K562 (cell line): ENCODE measurements around the gene CBL. TPM values are rescaled to one million over a fixed set of nuclear protein-coding genes. Genes with fewer than 3 reads are reported as not detected.

ENCODE experiments used
- ATAC-seq: fragments of 200-7000 bp; cut with Tn5 transposase; 3 replicates; pipeline ENCODE4 v1.9.1; 2020; ENCODE audit warnings: moderate library complexity
- BruUV-seq: library from RNA; stranded (reverse); fragments of 400-500 nt; replicated peaks from 2 replicates; lab custom pipeline; 2021; lab: Mats Ljungman, UMichigan
- CTCF ChIA-PET: fragments of 300-600 bp; formaldehyde crosslinking; extraction: SDS; loops from one replicate; lab custom pipeline; 2021; ENCODE audit warnings: low intra/inter-chr PET ratio; lab: Yijun Ruan, JAX
- POLR2A ChIA-PET: fragments of 300-600, 350-650 bp; sonication (Branson Sonifier 250); formaldehyde crosslinking; extraction: SDS; loops from one replicate; lab custom pipeline; 2021; ENCODE audit warnings: antibody characterized with exemption, inconsistent platforms; lab: Yijun Ruan, JAX
- DNase-seq, 4 experiments: peaks; one replicate each; pipeline versions ENCODE4 v3.0.0 to v3.0.0-alpha.2; 2011 to 2018; ENCODE audit warnings: low spot score in 3 of 4, mixed read lengths in 3 of 4; ENCODE audit errors: extremely low read depth in 1 of 4
- FAIRE-seq: peaks from 2 replicates; lab custom pipeline; 2011; peaks lifted over from hg19 to GRCh38; lab: Jason Lieb, UNC
- H2AFZ ChIP-seq: 2 replicates; pipeline ENCODE4 v1.6.0; 2011; ENCODE audit warnings: low read depth, low read length, control low read depth, inconsistent platforms
- H3K27ac ChIP-seq: fragments of 200-600 bp; 3 replicates; pipeline ENCODE4 v1.8.0; 2011; ENCODE audit warnings: low read depth, mild to moderate bottlenecking, control low read depth, inconsistent platforms, low read length, moderate library complexity, mixed read lengths; ENCODE audit errors: extremely low read depth
- H3K27me3 ChIP-seq, 2 experiments: fragments of 300-600 bp in 1 of 2; 2 replicates in 1 of 2; 3 replicates in 1 of 2; pipeline versions ENCODE4 v1.6.0 to v1.8.0; 2011; ENCODE audit warnings: inconsistent platforms in 2 of 2, low read length in 2 of 2, mild to moderate bottlenecking in 1 of 2, mixed read lengths in 1 of 2, moderate library complexity in 1 of 2; ENCODE audit not compliant: control insufficient read depth in 2 of 2, insufficient read depth in 2 of 2
- H3K36me3 ChIP-seq: fragments of 300-600 bp; 3 replicates; pipeline ENCODE4 v1.8.0; 2011; ENCODE audit warnings: mild to moderate bottlenecking, low read length, inconsistent platforms; ENCODE audit not compliant: control insufficient read depth, insufficient read depth
- H3K4me1 ChIP-seq, 2 experiments: fragments of 200-600 bp in 1 of 2; replicated peaks in 1 of 2; 2 replicates in 1 of 2; 3 replicates in 1 of 2; pipeline versions ENCODE4 v1.5.1 to v1.8.0; 2011; ENCODE audit warnings: inconsistent platforms in 2 of 2, low read length in 2 of 2, mild to moderate bottlenecking in 1 of 2, mixed read lengths in 1 of 2, moderate library complexity in 1 of 2; ENCODE audit not compliant: control insufficient read depth in 2 of 2, insufficient read depth in 2 of 2
- H3K4me2 ChIP-seq: 2 replicates; pipeline ENCODE4 v1.6.1; 2011; ENCODE audit warnings: low read length, control low read depth, inconsistent platforms, mixed read lengths; ENCODE audit not compliant: insufficient read depth
- H3K4me3 ChIP-seq: fragments of 200-600 bp; sonication (generic), shearing (Covaris generic); 2 replicates; pipeline ENCODE4 v1.5.1; 2016; ENCODE audit warnings: control low read depth, inconsistent platforms
- H3K79me2 ChIP-seq: fragments of 200-600 bp; 3 replicates; pipeline ENCODE4 v1.8.0; 2011; ENCODE audit warnings: low read length, inconsistent platforms; ENCODE audit not compliant: control insufficient read depth, insufficient read depth
- H3K9ac ChIP-seq, 2 experiments: 2 replicates each; pipeline versions ENCODE4 v1.6.0 to v1.6.1; 2011; ENCODE audit warnings: low read depth in 2 of 2, low read length in 2 of 2, control low read depth in 1 of 2, inconsistent platforms in 1 of 2, mild to moderate bottlenecking in 1 of 2, mixed read lengths in 1 of 2; ENCODE audit not compliant: insufficient read depth in 1 of 2
- H3K9me1 ChIP-seq: one replicate; pipeline ENCODE4 v1.6.0; 2011; ENCODE audit warnings: inconsistent platforms, mild to moderate bottlenecking, low read length, moderate library complexity; ENCODE audit not compliant: control insufficient read depth, insufficient read depth
- H3K9me3 ChIP-seq: replicated peaks from 2 replicates; pipeline ENCODE4 v1.5.1; 2011; ENCODE audit warnings: low read depth, low read length, inconsistent platforms; ENCODE audit not compliant: control insufficient read depth, insufficient read depth
- H4K20me1 ChIP-seq: replicated peaks from 2 replicates; pipeline ENCODE4 v1.6.1; 2011; ENCODE audit warnings: low read length, inconsistent platforms, mixed read lengths; ENCODE audit not compliant: control insufficient read depth, insufficient read depth
- ADNP ChIP-seq: fragments of 200-800 bp; sonication (Bioruptor generic); IDR thresholded peaks from 2 replicates; pipeline ENCODE4 v1.6.1; 2016; ENCODE audit warnings: missing genetic modification characterization, missing compliant biosample characterization
- CEBPG ChIP-seq, 3 experiments: fragments of 200-800 bp in 1 of 3; sonication (Bioruptor generic) in 1 of 3; sonication (generic) in 1 of 3; formaldehyde crosslinking in 1 of 3; IDR thresholded peaks in 2 of 3; conservative IDR thresholded peaks in 1 of 3; 2 replicates each; pipeline versions ENCODE4 v1.6.1 to v1.8.0; 2016 to 2022; ENCODE audit warnings: missing compliant biosample characterization in 2 of 3, missing genetic modification characterization in 2 of 3, mild to moderate bottlenecking in 1 of 3, missing genetic modification reagents in 1 of 3
- FOS ChIP-seq: IDR thresholded peaks from 3 replicates; pipeline ENCODE4 v1.6.1; 2011; ENCODE audit not compliant: insufficient read length; ENCODE audit errors: extremely low read depth
- FOXA3 ChIP-seq, 2 experiments: fragments of 450-650 bp in 1 of 2; sonication (generic) in 1 of 2; formaldehyde crosslinking; IDR thresholded peaks in 1 of 2; conservative IDR thresholded peaks in 1 of 2; 2 replicates each; pipeline versions ENCODE4 v1.4.0 to v1.8.0; 2020 to 2022; ENCODE audit warnings: mild to moderate bottlenecking in 2 of 2, missing genetic modification reagents in 1 of 2
- HIVEP1 ChIP-seq: fragments of 250-450 bp; sonication (Bioruptor Pico); IDR thresholded peaks from 2 replicates; pipeline ENCODE4 v1.4.0; 2020; ENCODE audit warnings: mild to moderate bottlenecking
- KAT8 ChIP-seq: fragments of 450-650 bp; IDR thresholded peaks from 2 replicates; pipeline ENCODE4 v1.6.1; 2016; ENCODE audit warnings: low read depth, mild to moderate bottlenecking
- KDM5B ChIP-seq: fragments of 200-600 bp; sonication (generic); IDR thresholded peaks from 2 replicates; pipeline ENCODE4 v1.6.1; 2012; ENCODE audit warnings: low read depth, mild to moderate bottlenecking, moderate library complexity, low read length, control low read depth, inconsistent platforms; ENCODE audit not compliant: insufficient replicate concordance
- MCM2 ChIP-seq: fragments of 450-650 bp; IDR thresholded peaks from 2 replicates; pipeline ENCODE4 v1.6.1; 2017; ENCODE audit warnings: low read depth, mild to moderate bottlenecking
- MECOM ChIP-seq: fragments of 250-450 bp; sonication (Bioruptor Pico); IDR thresholded peaks from 2 replicates; pipeline ENCODE4 v1.8.0; 2022; ENCODE audit warnings: inconsistent platforms
- MEIS2 ChIP-seq: fragments of 450-650 bp; IDR thresholded peaks from 2 replicates; pipeline ENCODE4 v1.6.1; 2014; ENCODE audit warnings: mild to moderate bottlenecking; ENCODE audit not compliant: partially characterized antibody
- NBN ChIP-seq: fragments of 450-650 bp; IDR thresholded peaks from 2 replicates; pipeline ENCODE4 v1.6.1; 2016; ENCODE audit warnings: low read depth, mild to moderate bottlenecking
- PCBP1 ChIP-seq: fragments of 200-400 bp; formaldehyde crosslinking; IDR thresholded peaks from 2 replicates; pipeline ENCODE4 v1.6.1; 2018; ENCODE audit warnings: mild to moderate bottlenecking, low read depth, low read length; ENCODE audit not compliant: poor library complexity, severe bottlenecking
- SUPT5H ChIP-seq: fragments of 450-650 bp; IDR thresholded peaks from 2 replicates; pipeline ENCODE4 v1.6.1; 2016
- TCF7 ChIP-seq: sonication (generic); IDR thresholded peaks from 2 replicates; pipeline ENCODE4 v1.6.1; 2016; ENCODE audit warnings: antibody characterized with exemption, borderline replicate concordance
- VEZF1 ChIP-seq: fragments of 200-800 bp; sonication (Bioruptor generic); IDR thresholded peaks from 2 replicates; pipeline ENCODE4 v1.6.1; 2017; ENCODE audit warnings: missing genetic modification characterization, missing compliant biosample characterization
- ZC3H4 ChIP-seq: sonication (generic); formaldehyde crosslinking; IDR thresholded peaks from 2 replicates; pipeline ENCODE4 v1.9.0; 2021; ENCODE audit warnings: missing genetic modification reagents, borderline replicate concordance
- ZEB2 ChIP-seq: fragments of 450-650 bp; IDR thresholded peaks from 2 replicates; pipeline ENCODE4 v1.6.1; 2016
- ZNF41 ChIP-seq: fragments of 250-450 bp; sonication (Bioruptor Pico); conservative IDR thresholded peaks from 2 replicates; pipeline ENCODE4 v1.4.0; 2020; ENCODE audit warnings: mild to moderate bottlenecking
- WGBS: fragments of 100-300 bp; shearing (Covaris generic); methylation state at CpG from one replicate; pipeline ENCODE4 v1.1.6; 2016; ENCODE audit warnings: low coverage, mixed read lengths; ENCODE audit not compliant: insufficient coverage; ENCODE audit errors: missing lambda C conversion rate; 5-methylcytosine and 5-hydroxymethylcytosine counted together
- in situ Hi-C: fragments of 300-500 bp; cut with MboI; formaldehyde crosslinking; loops from 4 replicates; pipeline ENCODE4 v1.15.0; 2018; ENCODE audit warnings: inconsistent platforms, mixed read lengths
- intact Hi-C: fragments of 100-400 bp; cut with micrococcal nuclease; formaldehyde crosslinking; loops from 2 replicates; pipeline ENCODE4 v1.14.2; 2022
- polyA plus RNA-seq, 8 experiments: library from polyadenylated mRNA; depleted of rRNA in 4 of 8; stranded (reverse) in 5 of 8; unstranded in 3 of 8; fragments of >200 nt; fragmentation: Nextera tagmentation in 2 of 8; fragmentation: Illumina TruSeq in 1 of 8; extraction: Ambion mirVana in 2 of 8; extraction: Trizol in 1 of 8; gene quantifications; 2 replicates each; pipeline versions ENCODE4 v1.2.1 to v1.2.3, GENCODE V29; 2011 to 2014; ENCODE audit warnings: inconsistent platforms in 1 of 8, missing spikeins in 1 of 8
- total RNA-seq, 7 experiments: library from RNA; depleted of rRNA in 6 of 7; stranded (reverse); fragments of >200 nt in 6 of 7; fragmentation: Illumina TruSeq in 2 of 7; extraction: Trizol in 2 of 7; gene quantifications; 2 replicates each; pipeline versions ENCODE4 v1.2.1 to v1.2.3, GENCODE V29; 2011 to 2021; ENCODE audit warnings: low replicate concordance in 1 of 7

CBL gene
- total and polyA plus RNA-seq, 9 of the 15 experiments (the other 6 are each of a cell fraction or from before 2014, with no cell fraction given): 3.2 to 24.9 (median 9.9) TPM

GRCh38 chr11:119193001-119193400, 13.1 kb upstream of the CBL start:
- TF ChIP-seq ZEB2 (no peak), MECOM (CRISPR knock-in tag) (no peak), SUPT5H (no peak), TCF7 (no peak), FOS (no peak), CEBPG (CRISPR knock-in tag; IDR thresholded peaks at IDR 0.05) (no peak), CEBPG (tag; conservative IDR thresholded peaks at IDR 0.05 in 1 of 2, IDR thresholded peaks at IDR 0.05 in 1 of 2) (no peak)
- in situ Hi-C loops: no loop called here
- Histone ChIP-seq H3K4me1 (peaks cover 0 to 10% of the 10 kb centered on the region in 2 experiments; a peak in 3 of 5 replicates), H3K9ac (no peak overlapping the region), H3K9me1 (no peaks in the 10 kb centered on the region), H4K20me1 (no peaks in the 10 kb centered on the region), H2AFZ (no peak overlapping the region), H3K36me3 (no peaks in the 10 kb centered on the region), H3K79me2 (no peaks in the 10 kb centered on the region), H3K4me3 (no peak overlapping the region), H3K4me2 (no peak overlapping the region), H3K9me3 (no peaks in the 10 kb centered on the region), H3K27me3 (no peaks in the 10 kb centered on the region), H3K27ac (no peak overlapping the region)
- ChIA-PET CTCF (no interaction called here), POLR2A (no interaction called here)
- no peak for FAIRE-seq
- no peak for ATAC-seq
- no peak for DNase-seq
- intact Hi-C loops: no loop called here
- 31% methylated on average over 4 of the region's 5 CpGs for WGBS
- BruUV-seq: no TSS peak

- FAIRE-seq (no peak), DNase-seq (no peak), ATAC-seq (no peak)
- Histone ChIP-seq H3K9me3 (no peaks in the 10 kb centered on the region), H3K4me2 (no peak overlapping the region), H3K9me1 (no peaks in the 10 kb centered on the region), H2AFZ (no peak overlapping the region), H3K79me2 (no peaks in the 10 kb centered on the region), H3K4me3 (no peak overlapping the region), H3K27me3 (no peaks in the 10 kb centered on the region), H3K36me3 (no peaks in the 10 kb centered on the region), H4K20me1 (no peaks in the 10 kb centered on the region), H3K4me1 (peaks cover 0 to 4% of the 10 kb centered on the region in 2 experiments; a peak in 3 of 5 replicates), H3K9ac (no peak overlapping the region), H3K27ac (no peak overlapping the region)
- BruUV-seq: no TSS peak
- ChIA-PET CTCF (no interaction called here), POLR2A (no interaction called here)
- 37% methylated on average over 10 of the region's 10 CpGs for WGBS
- intact Hi-C loops (no loop called here), in situ Hi-C loops (no loop called here)
- TF ChIP-seq PCBP1 (no peak), KAT8 (no peak), NBN (no peak), ZNF41 (no peak), ADNP (tag) (no peak), FOXA3 (CRISPR knock-in tag; conservative IDR thresholded peaks at IDR 0.05 in 1 of 2, IDR thresholded peaks at IDR 0.05 in 1 of 2) (no peak), MEIS2 (no peak), ZC3H4 (CRISPR knock-in tag) (no peak), VEZF1 (no peak), MCM2 (no peak), KDM5B (no peak), HIVEP1 (CRISPR knock-in tag) (no peak)
Measured at GRCh38 chr11:119193626-119194025, 12.5 kb upstream of the CBL start.
